Glutamatergic neuron (in vitro differentiated cells): Measurements from ENCODE around the gene GPR160. TPM values are rescaled to one million over a fixed set of nuclear protein-coding genes. Genes with fewer than 3 reads are reported as not detected.
"Not testable (repeated sequence)": the region's sequence is repeated elsewhere in the genome, so short reads cannot be mapped to it uniquely, and the experiment has no call there.

Experiments
- DNase-seq: peaks from one replicate; pipeline ENCODE4 v3.0.0; 2022
- H3K27ac Mint-ChIP-seq: one replicate; pipeline ENCODE4 v1.8.0; 2020; ENCODE audit warnings: mild to moderate bottlenecking, mixed read lengths, inconsistent platforms; ENCODE audit not compliant: unreplicated experiment
- H3K27me3 Mint-ChIP-seq: one replicate; pipeline ENCODE4 v1.8.0; 2020; ENCODE audit warnings: mild to moderate bottlenecking, moderate library complexity, mixed read lengths, inconsistent platforms; ENCODE audit not compliant: unreplicated experiment
- H3K36me3 Mint-ChIP-seq: one replicate; pipeline ENCODE4 v1.8.0; 2020; ENCODE audit warnings: mild to moderate bottlenecking, mixed read lengths, inconsistent platforms; ENCODE audit not compliant: unreplicated experiment
- H3K4me1 Mint-ChIP-seq: one replicate; pipeline ENCODE4 v1.8.0; 2020; ENCODE audit warnings: mild to moderate bottlenecking, low read depth, mixed read lengths, inconsistent platforms; ENCODE audit not compliant: unreplicated experiment
- H3K4me3 Mint-ChIP-seq: one replicate; pipeline ENCODE4 v1.8.0; 2020; ENCODE audit warnings: mild to moderate bottlenecking, mixed read lengths, inconsistent platforms; ENCODE audit not compliant: unreplicated experiment
- H3K9me3 Mint-ChIP-seq: one replicate; pipeline ENCODE4 v1.8.0; 2020; ENCODE audit warnings: mild to moderate bottlenecking, moderate library complexity, mixed read lengths, inconsistent platforms; ENCODE audit not compliant: unreplicated experiment
- CTCF ChIP-seq: fragments of 200-600 bp; sonication (generic); IDR thresholded peaks from one replicate; pipeline ENCODE4 v1.5.0; 2021; ENCODE audit not compliant: partially characterized antibody, unreplicated experiment
- total RNA-seq: library from RNA; stranded (reverse); fragmentation: NEBNext Ultra II Directional; extraction: Animal tissue kit (Norgen Biotek cat#: 25700); gene quantifications from one replicate; pipeline ENCODE4 v1.2.1, GENCODE V29; 2021; ENCODE audit not compliant: unreplicated experiment

The GPR160 gene
- total RNA-seq, 1 donor from 2014 or later = not detected

GRCh38 chr3:170012683-170013400 is 25.0 kb upstream of the GPR160 start:
- H3K9me3 Mint-ChIP-seq = no peaks in the 10 kb centered on the region
- H3K4me3 Mint-ChIP-seq = no peak overlapping the region
- no peak for TF ChIP-seq CTCF
- H3K4me1 Mint-ChIP-seq = no peaks in the 10 kb centered on the region
- H3K27ac Mint-ChIP-seq = no peak overlapping the region
- DNase-seq = no peak
- no peaks in the 10 kb centered on the region for H3K27me3 Mint-ChIP-seq
- H3K36me3 Mint-ChIP-seq = no peaks in the 10 kb centered on the region

- no peaks in the 10 kb centered on the region for H3K27me3 Mint-ChIP-seq
- H3K36me3 Mint-ChIP-seq = no peaks in the 10 kb centered on the region
- DNase-seq = no peak
- no peak overlapping the region for H3K27ac Mint-ChIP-seq
- TF ChIP-seq CTCF = no peak
- H3K9me3 Mint-ChIP-seq = no peaks in the 10 kb centered on the region
- no peaks in the 10 kb centered on the region for H3K4me1 Mint-ChIP-seq
- no peak overlapping the region for H3K4me3 Mint-ChIP-seq
Observed at GRCh38 chr3:170016057-170016456, 21.7 kb upstream of the GPR160 start.

- not testable (repeated sequence) for H3K27ac Mint-ChIP-seq, H3K4me3 Mint-ChIP-seq, H3K9me3 Mint-ChIP-seq, H3K27me3 Mint-ChIP-seq, H3K4me1 Mint-ChIP-seq, H3K36me3 Mint-ChIP-seq, DNase-seq
Observed at GRCh38 chr3:170019306-170019705, 18.5 kb upstream of the GPR160 start.

DNA sequence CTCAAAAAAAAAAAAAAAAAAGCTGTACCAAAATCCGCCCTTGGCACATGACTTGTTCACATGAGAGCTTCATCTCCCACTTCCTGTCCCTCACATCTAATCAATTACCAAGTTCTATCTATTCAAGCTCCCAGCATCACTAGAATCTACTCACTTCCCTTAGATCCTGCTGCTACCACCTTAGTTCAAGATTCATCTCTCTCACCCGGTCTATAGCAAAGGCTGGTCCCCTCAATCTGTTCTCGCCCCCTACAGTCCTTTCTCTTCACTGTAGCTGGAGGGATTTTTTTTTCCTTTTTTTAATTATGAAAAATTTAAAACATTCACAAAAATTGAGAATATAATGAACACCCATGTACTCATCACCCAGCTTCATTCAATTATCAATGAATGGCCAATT is 16.7 kb upstream of the GPR160 start:
- Mint-ChIP-seq H3K4me1 (no peaks in the 10 kb centered on the region), H3K27ac (no peak overlapping the region), H3K9me3 (no peaks in the 10 kb centered on the region), H3K4me3 (no peak overlapping the region), H3K36me3 (no peaks in the 10 kb centered on the region), H3K27me3 (peaks cover 4% of the 10 kb centered on the region)
- no peak for DNase-seq
- no peak for TF ChIP-seq CTCF

GRCh38 chr3:170022336-170022735 is 15.5 kb upstream of the GPR160 start:
- Mint-ChIP-seq H3K36me3 (no peaks in the 10 kb centered on the region), H3K4me1 (no peaks in the 10 kb centered on the region), H3K4me3 (no peak overlapping the region), H3K27me3 (peaks cover 4% of the 10 kb centered on the region), H3K9me3 (no peaks in the 10 kb centered on the region), H3K27ac (no peak overlapping the region)
- TF ChIP-seq CTCF = no peak
- no peak for DNase-seq
